Colonic mucosa (tissue), 4 donors: ENCODE results near the gene AXIN1. TPM values are rescaled to one million over a fixed set of nuclear protein-coding genes. Genes with fewer than 3 reads are reported as not detected.

Experiments
- DNase-seq: peaks from one replicate; pipeline ENCODE4 v3.0.0-alpha.2; 2020
- H3K27ac ChIP-seq: fragments of 200-600 bp; one replicate; pipeline ENCODE4 v1.8.0; 2021
- H3K27me3 ChIP-seq: fragments of 200-600 bp; one replicate; pipeline ENCODE4 v1.8.0; 2021
- H3K36me3 ChIP-seq: fragments of 200-600 bp; one replicate; pipeline ENCODE4 v1.8.0; 2021
- H3K4me1 ChIP-seq: fragments of 200-600 bp; one replicate; pipeline ENCODE4 v1.8.0; 2021; ENCODE audit warnings: mild to moderate bottlenecking
- H3K4me3 ChIP-seq: fragments of 200-600 bp; one replicate; pipeline ENCODE4 v1.8.0; 2021
- H3K9ac ChIP-seq, 2 donors: one replicate each; pipeline ENCODE4 v1.7.0; 2013; ENCODE audit warnings: control low read depth in 2 of 2, low read depth in 2 of 2, low read length in 2 of 2
- H3K9me3 ChIP-seq: fragments of 200-600 bp; one replicate; pipeline ENCODE4 v1.8.0; 2021
- intact Hi-C: fragments of 100-400 bp; cut with DNase I; formaldehyde crosslinking; loops from one replicate; pipeline ENCODE4 v1.14.1; 2022
- total RNA-seq, 2 donors: library from RNA; stranded (reverse); fragmentation: NEBNext Ultra II Directional in 1 of 2; extraction: Animal tissue kit (Norgen Biotek cat#: 25700) in 1 of 2; gene quantifications; one replicate each; pipeline ENCODE4 v1.2.1, GENCODE V29; 2021
- TF ChIP-seq, protein P1 (sequence below): fragments of 200-600 bp; IDR thresholded peaks from one replicate; pipeline ENCODE4 v1.8.0; 2022; ENCODE audit warnings: antibody characterized with exemption, mild to moderate bottlenecking
- donor health status: healthy.
- donor health status: DM: no; HTN: no; CAD: no.
- donor health status: DM: no; HTN: no; CAD: no.

AXIN1 gene
- total RNA-seq, 2 donors from 2014 or later, result 33.4 to 34.3 TPM

DNA sequence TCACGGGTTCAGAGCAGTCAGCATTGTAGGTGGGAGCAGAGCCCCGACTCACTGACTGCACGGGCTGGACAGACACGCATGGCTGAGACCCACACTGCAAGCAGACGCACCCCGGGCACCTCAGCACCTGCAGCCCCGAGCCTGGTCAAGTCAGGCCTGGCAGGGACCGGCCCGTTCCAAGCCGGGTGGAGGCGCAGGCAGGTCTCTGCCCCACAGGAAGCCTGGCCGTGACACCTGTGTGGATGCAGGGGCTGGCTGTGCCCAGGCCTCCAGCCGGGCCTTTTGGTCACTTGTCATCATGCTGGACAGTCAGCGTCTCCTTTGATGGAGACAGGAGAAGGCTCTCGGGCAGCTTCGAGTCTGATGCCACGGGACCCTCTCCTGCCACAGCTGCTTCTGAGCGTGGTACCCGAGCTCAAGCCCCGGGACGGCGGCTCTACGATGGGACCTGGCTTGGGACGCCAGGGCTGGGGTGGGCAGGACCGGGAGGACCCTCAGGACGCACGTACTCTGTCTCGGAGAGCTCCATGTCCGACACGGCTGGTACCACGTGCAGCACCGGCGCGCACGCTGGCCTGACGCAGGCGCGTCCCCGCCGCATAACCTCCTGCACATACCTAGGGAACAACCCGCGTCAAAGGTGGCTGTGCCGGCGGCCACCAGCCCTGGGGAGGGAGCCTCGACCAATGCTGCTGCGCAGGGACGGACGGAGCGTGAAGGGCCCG lies 61.7 kb downstream of the AXIN1 start:
- H3K9me3 ChIP-seq, result no peaks in the 10 kb centered on the region
- TF ChIP-seq, protein P1, sequence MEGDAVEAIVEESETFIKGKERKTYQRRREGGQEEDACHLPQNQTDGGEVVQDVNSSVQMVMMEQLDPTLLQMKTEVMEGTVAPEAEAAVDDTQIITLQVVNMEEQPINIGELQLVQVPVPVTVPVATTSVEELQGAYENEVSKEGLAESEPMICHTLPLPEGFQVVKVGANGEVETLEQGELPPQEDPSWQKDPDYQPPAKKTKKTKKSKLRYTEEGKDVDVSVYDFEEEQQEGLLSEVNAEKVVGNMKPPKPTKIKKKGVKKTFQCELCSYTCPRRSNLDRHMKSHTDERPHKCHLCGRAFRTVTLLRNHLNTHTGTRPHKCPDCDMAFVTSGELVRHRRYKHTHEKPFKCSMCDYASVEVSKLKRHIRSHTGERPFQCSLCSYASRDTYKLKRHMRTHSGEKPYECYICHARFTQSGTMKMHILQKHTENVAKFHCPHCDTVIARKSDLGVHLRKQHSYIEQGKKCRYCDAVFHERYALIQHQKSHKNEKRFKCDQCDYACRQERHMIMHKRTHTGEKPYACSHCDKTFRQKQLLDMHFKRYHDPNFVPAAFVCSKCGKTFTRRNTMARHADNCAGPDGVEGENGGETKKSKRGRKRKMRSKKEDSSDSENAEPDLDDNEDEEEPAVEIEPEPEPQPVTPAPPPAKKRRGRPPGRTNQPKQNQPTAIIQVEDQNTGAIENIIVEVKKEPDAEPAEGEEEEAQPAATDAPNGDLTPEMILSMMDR, result no peak
- H3K9ac ChIP-seq, result no peak overlapping the region
- no peak overlapping the region for H3K4me3 ChIP-seq
- no peaks in the 10 kb centered on the region for H3K36me3 ChIP-seq
- DNase-seq, result no peak
- H3K4me1 ChIP-seq, result no peaks in the 10 kb centered on the region
- intact Hi-C loops, result no loop called here
- H3K27ac ChIP-seq, result no peak overlapping the region
- H3K27me3 ChIP-seq, result no peaks in the 10 kb centered on the region

DNA sequence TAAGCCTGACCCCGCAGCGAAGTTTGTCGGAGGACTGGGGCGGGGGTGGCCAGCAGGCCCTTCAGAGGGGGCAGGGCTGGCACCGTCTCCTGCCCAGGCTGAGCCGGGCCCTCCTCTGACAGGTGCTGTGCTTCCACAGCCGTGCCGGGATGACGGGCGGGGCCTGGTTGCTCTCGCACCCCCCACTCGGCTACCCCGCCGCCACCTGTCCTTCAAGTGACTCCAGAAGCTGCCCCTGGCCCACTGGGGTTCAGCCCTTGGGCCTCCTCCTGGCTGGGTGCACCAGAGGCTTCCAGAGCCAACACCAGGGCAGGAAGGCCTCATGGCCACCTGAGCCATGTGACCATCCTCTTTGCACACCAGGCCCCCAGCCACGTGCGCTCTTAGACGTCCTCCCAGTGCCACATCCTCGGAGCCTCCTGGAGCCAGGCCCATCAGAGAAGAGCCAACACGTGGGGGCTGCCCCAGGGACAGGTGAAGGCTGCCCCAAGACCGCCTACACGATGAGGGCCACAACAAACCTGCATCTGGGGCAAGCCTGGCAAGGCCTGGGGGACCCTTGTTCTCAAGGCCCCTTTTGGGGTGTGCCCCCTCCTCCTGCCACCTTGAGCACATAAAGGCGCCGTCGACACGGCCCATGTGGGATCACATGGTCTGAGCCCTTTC lies 62.4 kb downstream of the AXIN1 start:
- Histone ChIP-seq H3K4me3 (no peak overlapping the region), H3K9ac (no peak overlapping the region), H3K27me3 (no peaks in the 10 kb centered on the region), H3K4me1 (no peaks in the 10 kb centered on the region), H3K36me3 (no peaks in the 10 kb centered on the region), H3K27ac (no peak overlapping the region), H3K9me3 (no peaks in the 10 kb centered on the region)
- no peak for DNase-seq
- intact Hi-C loops, result no loop called here
- TF ChIP-seq, protein P1, result no peak

DNA sequence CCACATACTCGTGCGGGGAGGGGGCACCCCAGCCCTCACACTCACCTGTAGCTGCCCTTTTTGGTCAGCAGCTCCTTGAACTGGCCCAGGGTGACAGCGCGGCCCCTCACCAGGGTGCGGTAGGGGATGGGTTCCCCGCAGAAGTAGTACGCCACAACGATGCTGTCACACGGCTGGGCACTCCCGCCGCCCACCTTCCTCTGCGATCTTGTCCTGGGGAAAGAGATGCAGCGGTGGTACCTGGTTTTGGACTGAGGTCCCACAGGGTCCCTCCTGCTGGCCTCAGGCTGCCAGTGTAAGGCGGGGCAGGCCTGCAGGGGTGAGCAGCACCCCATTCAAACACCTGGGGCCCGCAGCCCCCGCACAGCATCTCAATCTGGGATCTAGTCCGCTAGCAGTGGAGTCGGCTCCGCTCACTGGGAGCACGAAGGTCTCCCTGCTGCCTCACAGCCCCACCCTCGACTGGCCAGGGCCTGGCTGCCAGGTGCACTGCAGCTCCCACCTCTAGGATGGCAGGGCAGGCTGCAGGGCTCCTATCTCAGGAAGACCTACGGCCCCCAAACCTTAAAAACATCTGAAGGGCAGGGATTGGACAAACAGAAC lies 63.0 kb downstream of the AXIN1 start:
- no peak for DNase-seq
- H3K36me3 ChIP-seq, result no peaks in the 10 kb centered on the region

DNA sequence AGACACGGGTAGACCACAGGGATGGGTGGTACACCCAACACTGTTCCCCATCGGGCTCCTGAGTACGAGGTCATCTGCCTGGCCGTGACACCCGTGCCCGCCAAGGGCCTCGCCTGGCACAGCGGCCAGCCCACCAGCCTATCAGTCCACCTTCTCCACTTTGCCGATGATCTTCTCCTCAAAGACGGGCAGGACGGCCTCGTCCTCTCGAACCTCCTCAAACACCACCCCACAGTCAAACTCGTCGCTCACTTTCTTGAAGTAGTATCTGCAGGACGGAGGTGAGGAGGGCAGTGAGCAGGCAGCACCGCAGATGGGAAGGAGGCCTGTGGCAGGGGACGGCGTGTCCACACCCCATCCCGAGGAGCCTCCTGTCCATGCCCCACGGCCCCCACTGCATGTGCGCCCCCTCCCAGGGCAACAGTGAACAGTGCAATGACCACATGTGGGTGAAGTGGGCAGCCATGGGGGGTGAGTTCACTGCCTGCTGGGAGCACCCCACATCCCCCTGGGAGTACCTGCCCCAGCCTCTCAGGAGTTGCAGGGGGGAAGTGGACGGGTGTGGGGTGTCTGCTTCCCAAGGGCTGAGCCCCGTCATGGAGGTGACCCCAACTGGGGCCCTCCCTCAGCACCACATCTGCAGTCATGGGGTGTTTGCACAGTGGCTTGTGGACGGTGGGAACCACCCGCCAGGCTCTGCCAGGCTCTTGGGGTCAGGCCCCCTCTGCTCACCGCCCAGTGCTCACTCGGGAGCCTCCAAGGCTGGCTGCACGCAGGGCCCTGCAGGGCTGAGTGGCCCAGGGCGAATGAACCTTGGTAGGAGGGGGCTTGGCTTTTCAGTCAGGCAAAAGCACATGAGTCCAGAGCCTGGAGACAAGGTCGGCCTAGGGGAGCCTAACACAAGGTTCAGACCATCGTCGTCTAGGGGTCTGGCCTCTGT lies 64.3 kb downstream of the AXIN1 start:
- Histone ChIP-seq H3K9ac (no peak overlapping the region), H3K36me3 (no peaks in the 10 kb centered on the region), H3K4me3 (no peak overlapping the region), H3K27me3 (no peaks in the 10 kb centered on the region), H3K27ac (no peak overlapping the region), H3K9me3 (no peaks in the 10 kb centered on the region), H3K4me1 (no peaks in the 10 kb centered on the region)
- TF ChIP-seq, protein P1, result no peak
- intact Hi-C loops, result no loop called here
- DNase-seq, result no peak

More for the DNA sequence above, 63.0 kb downstream of the AXIN1 start:
- H3K4me1 ChIP-seq, result no peaks in the 10 kb centered on the region
- intact Hi-C loops, result no loop called here
- no peaks in the 10 kb centered on the region for H3K9me3 ChIP-seq
- no peak overlapping the region for H3K27ac ChIP-seq
- H3K4me3 ChIP-seq, result no peak overlapping the region
- H3K27me3 ChIP-seq, result no peaks in the 10 kb centered on the region
- TF ChIP-seq, protein P1, result no peak
- H3K9ac ChIP-seq, result no peak overlapping the region

DNA sequence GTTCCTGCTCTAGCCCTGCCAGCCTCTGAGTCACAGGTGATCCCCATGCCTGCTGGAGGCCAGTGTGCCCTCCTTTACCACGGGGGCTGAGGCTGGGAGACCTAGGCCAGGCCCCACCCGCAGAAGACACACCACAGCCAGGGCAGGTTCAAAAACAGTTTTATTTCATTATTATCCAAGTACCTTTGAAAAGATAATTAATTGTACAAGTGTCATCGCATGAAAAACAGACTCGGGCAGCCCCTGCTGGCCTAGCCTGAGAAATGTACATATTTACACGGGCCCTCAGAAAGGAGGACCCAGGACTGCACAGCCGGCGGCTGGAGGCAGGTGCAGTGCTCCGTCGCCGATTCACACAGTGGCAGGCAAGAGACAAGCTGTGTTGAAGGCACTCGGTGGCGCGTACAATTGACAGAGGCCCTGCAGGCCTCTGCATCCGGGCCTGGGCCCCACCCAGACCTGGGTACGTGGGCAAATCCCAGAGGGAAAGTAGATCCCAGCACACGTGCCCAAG lies 65.2 kb downstream of the AXIN1 start:
- Histone ChIP-seq H3K9me3 (no peaks in the 10 kb centered on the region), H3K27ac (no peak overlapping the region), H3K4me1 (no peaks in the 10 kb centered on the region), H3K27me3 (peaks cover 2% of the 10 kb centered on the region), H3K36me3 (no peaks in the 10 kb centered on the region), H3K9ac (no peak overlapping the region), H3K4me3 (no peak overlapping the region)
- intact Hi-C loops, result no loop called here
- DNase-seq, result no peak
- TF ChIP-seq, protein P1, result no peak
